ENCODE results near the gene KDM2B. TPM values are rescaled to one million over a fixed set of nuclear protein-coding genes. Genes with fewer than 3 reads are reported as not detected.

The KDM2B gene
- total and polyA plus RNA-seq, 2 of the 8 experiments (the other 6 are each of a cell fraction or from before 2014, with no cell fraction given): 111 to 162 TPM

DNA sequence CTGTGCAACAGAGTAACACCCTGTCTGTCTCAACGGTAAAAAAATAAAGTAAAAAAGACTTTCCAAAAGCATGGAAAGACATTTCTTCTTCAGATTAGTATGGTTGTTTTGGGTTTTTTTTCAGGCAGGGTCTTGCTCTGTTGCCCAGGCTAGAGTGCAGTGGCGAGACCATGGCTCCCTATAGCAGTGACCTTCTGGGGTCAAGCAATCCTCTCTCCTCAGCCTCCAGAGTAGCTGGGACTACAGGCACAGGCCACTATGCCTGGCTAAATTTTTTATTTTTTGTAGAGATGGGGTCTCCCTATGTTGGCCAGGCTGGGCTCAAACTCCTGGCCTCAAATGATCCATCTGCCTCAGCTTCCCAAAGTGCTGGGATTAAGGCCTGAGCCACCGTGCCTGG, 72.8 kb downstream of the KDM2B start (continued):
- TF ChIP-seq, protein P1, sequence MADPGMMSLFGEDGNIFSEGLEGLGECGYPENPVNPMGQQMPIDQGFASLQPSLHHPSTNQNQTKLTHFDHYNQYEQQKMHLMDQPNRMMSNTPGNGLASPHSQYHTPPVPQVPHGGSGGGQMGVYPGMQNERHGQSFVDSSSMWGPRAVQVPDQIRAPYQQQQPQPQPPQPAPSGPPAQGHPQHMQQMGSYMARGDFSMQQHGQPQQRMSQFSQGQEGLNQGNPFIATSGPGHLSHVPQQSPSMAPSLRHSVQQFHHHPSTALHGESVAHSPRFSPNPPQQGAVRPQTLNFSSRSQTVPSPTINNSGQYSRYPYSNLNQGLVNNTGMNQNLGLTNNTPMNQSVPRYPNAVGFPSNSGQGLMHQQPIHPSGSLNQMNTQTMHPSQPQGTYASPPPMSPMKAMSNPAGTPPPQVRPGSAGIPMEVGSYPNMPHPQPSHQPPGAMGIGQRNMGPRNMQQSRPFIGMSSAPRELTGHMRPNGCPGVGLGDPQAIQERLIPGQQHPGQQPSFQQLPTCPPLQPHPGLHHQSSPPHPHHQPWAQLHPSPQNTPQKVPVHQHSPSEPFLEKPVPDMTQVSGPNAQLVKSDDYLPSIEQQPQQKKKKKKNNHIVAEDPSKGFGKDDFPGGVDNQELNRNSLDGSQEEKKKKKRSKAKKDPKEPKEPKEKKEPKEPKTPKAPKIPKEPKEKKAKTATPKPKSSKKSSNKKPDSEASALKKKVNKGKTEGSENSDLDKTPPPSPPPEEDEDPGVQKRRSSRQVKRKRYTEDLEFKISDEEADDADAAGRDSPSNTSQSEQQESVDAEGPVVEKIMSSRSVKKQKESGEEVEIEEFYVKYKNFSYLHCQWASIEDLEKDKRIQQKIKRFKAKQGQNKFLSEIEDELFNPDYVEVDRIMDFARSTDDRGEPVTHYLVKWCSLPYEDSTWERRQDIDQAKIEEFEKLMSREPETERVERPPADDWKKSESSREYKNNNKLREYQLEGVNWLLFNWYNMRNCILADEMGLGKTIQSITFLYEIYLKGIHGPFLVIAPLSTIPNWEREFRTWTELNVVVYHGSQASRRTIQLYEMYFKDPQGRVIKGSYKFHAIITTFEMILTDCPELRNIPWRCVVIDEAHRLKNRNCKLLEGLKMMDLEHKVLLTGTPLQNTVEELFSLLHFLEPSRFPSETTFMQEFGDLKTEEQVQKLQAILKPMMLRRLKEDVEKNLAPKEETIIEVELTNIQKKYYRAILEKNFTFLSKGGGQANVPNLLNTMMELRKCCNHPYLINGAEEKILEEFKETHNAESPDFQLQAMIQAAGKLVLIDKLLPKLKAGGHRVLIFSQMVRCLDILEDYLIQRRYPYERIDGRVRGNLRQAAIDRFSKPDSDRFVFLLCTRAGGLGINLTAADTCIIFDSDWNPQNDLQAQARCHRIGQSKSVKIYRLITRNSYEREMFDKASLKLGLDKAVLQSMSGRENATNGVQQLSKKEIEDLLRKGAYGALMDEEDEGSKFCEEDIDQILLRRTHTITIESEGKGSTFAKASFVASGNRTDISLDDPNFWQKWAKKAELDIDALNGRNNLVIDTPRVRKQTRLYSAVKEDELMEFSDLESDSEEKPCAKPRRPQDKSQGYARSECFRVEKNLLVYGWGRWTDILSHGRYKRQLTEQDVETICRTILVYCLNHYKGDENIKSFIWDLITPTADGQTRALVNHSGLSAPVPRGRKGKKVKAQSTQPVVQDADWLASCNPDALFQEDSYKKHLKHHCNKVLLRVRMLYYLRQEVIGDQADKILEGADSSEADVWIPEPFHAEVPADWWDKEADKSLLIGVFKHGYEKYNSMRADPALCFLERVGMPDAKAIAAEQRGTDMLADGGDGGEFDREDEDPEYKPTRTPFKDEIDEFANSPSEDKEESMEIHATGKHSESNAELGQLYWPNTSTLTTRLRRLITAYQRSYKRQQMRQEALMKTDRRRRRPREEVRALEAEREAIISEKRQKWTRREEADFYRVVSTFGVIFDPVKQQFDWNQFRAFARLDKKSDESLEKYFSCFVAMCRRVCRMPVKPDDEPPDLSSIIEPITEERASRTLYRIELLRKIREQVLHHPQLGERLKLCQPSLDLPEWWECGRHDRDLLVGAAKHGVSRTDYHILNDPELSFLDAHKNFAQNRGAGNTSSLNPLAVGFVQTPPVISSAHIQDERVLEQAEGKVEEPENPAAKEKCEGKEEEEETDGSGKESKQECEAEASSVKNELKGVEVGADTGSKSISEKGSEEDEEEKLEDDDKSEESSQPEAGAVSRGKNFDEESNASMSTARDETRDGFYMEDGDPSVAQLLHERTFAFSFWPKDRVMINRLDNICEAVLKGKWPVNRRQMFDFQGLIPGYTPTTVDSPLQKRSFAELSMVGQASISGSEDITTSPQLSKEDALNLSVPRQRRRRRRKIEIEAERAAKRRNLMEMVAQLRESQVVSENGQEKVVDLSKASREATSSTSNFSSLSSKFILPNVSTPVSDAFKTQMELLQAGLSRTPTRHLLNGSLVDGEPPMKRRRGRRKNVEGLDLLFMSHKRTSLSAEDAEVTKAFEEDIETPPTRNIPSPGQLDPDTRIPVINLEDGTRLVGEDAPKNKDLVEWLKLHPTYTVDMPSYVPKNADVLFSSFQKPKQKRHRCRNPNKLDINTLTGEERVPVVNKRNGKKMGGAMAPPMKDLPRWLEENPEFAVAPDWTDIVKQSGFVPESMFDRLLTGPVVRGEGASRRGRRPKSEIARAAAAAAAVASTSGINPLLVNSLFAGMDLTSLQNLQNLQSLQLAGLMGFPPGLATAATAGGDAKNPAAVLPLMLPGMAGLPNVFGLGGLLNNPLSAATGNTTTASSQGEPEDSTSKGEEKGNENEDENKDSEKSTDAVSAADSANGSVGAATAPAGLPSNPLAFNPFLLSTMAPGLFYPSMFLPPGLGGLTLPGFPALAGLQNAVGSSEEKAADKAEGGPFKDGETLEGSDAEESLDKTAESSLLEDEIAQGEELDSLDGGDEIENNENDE (IDR thresholded peaks at IDR 0.05; ENCODE audit: insufficient replicate concordance, low read length): no peak
- TF ChIP-seq SUZ12 (IDR thresholded peaks at IDR 0.05; ENCODE audit: low read length) (no peak), JUN (IDR thresholded peaks at IDR 0.05; ENCODE audit: low read depth, low read length) (no peak), KDM5A (IDR thresholded peaks at IDR 0.05; ENCODE audit: low read length) (no peak), SIRT6 (IDR thresholded peaks at IDR 0.05; ENCODE audit: low read length) (no peak), BCL11A (IDR thresholded peaks at IDR 0.05; ENCODE audit: low read depth in 2 of 2, low read length in 2 of 2) (no peak), TAF1 (IDR thresholded peaks at IDR 0.05; ENCODE audit: low read depth, low read length) (no peak), ASH2L (IDR thresholded peaks at IDR 0.05; ENCODE audit: low read length) (no peak), TBP (IDR thresholded peaks at IDR 0.05; ENCODE audit: low read depth, low read length) (no peak), BACH1 (IDR thresholded peaks at IDR 0.05; ENCODE audit: low read length) (no peak), MAFK (IDR thresholded peaks at IDR 0.05; ENCODE audit: low read depth, low read length) (no peak)
- TF ChIP-seq, protein P2, sequence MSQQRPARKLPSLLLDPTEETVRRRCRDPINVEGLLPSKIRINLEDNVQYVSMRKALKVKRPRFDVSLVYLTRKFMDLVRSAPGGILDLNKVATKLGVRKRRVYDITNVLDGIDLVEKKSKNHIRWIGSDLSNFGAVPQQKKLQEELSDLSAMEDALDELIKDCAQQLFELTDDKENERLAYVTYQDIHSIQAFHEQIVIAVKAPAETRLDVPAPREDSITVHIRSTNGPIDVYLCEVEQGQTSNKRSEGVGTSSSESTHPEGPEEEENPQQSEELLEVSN (IDR thresholded peaks at IDR 0.05): no peak
